ENCODE data around the gene MYO16.

MYO16 gene

DNA sequence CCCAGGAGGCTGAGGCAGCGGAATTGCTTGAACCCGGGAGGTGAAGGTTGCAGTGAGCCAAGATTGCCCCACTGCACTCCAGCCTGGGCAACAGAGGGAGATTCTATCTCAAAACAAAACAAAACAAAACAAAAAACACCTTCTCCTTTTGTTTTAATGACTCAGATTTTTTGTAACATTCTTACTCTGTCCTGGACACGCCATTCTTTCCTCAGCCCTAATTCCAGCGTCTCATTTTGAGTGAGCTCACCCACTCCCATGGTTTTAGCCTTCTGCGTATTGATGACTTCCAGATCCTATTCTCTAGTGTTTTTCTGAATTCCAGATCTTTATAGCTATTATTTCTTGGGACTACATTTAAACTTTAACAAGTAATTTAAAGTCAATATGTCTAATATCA is 326.3 kb downstream of the MYO16 start (continued):
- TF ChIP-seq ZNF510 (tag by site-specific recombination; IDR thresholded peaks at IDR 0.05; ENCODE audit: insufficient replicate concordance) (no peak), ZBTB10 (tag by site-specific recombination; IDR thresholded peaks at IDR 0.05) (no peak), ZNF670 (tag by site-specific recombination; IDR thresholded peaks at IDR 0.05; ENCODE audit: low read depth) (no peak)
- TF ChIP-seq, protein P1, sequence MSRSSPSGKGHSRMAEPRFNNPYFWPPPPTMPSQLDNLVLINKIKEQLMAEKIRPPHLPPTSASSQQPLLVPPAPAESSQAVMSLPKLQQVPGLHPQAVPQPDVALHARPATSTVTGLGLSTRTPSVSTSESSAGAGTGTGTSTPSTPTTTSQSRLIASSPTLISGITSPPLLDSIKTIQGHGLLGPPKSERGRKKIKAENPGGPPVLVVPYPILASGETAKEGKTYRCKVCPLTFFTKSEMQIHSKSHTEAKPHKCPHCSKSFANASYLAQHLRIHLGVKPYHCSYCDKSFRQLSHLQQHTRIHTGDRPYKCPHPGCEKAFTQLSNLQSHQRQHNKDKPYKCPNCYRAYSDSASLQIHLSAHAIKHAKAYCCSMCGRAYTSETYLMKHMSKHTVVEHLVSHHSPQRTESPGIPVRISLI (tag by site-specific recombination; IDR thresholded peaks at IDR 0.05), result no peak

DNA sequence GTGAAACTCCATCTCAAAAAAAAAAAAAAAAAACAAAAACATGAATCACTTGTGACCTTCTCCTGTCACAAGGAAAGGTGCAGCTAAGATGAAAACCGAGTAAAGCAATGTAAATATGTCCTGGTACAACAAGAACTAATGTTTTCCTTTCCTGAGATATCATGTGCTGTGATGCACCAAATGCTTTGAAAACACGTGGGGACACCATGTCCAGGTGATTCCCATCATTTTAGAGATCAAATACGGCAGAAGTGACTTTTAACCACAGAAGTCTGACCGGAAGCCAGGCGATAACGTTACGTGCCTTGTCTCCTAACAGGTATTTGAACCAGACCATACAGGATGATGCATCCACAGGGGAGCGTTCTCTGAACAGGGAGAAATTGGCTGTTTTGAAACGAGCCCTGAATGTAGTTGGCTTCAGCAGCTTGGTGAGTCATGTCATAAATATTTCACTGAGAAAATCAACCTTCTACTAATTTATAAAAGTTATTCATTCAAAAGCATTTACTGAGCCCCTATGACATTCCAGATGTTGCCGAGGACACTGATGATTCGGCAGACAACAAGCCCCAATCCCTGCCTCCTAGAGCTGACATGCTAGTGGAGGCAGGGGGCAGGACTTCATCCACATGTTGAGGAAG is 328.1 kb downstream of the MYO16 start:
- Histone ChIP-seq H3K27ac (ENCODE audit: extremely low read depth, low read depth, low read length) (no peak overlapping the region), H3K4me3 (ENCODE audit: low read depth, low read length) (no peak overlapping the region), H3K4me1 (ENCODE audit: control insufficient read depth, insufficient read depth, low read length) (no peaks in the 10 kb centered on the region), H3K36me3 (ENCODE audit: control insufficient read depth in 2 of 2, insufficient read depth in 1 of 2, low read length in 2 of 2) (no peaks in the 10 kb centered on the region), H3K9me3 (ENCODE audit: control insufficient read depth, insufficient read depth, low read depth, low read length) (no peaks in the 10 kb centered on the region)
- POLR2A ChIA-PET, result no interaction called here
- CTCF ChIA-PET, result interaction anchor here (0.6 to 0.8 kb wide), 4 partner anchors 11 to 929 kb away, joined by 3 to 5 read pairs (median 4); no protein-coding TSS in a partner anchor
- TF ChIP-seq, protein P2, sequence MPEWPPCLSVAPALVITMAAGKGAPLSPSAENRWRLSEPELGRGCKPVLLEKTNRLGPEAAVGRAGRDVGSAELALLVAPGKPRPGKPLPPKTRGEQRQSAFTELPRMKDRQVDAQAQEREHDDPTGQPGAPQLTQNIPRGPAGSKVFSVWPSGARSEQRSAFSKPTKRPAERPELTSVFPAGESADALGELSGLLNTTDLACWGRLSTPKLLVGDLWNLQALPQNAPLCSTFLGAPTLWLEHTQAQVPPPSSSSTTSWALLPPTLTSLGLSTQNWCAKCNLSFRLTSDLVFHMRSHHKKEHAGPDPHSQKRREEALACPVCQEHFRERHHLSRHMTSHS (tag by site-specific recombination; IDR thresholded peaks at IDR 0.05), result no peak
- TF ChIP-seq, protein P3, sequence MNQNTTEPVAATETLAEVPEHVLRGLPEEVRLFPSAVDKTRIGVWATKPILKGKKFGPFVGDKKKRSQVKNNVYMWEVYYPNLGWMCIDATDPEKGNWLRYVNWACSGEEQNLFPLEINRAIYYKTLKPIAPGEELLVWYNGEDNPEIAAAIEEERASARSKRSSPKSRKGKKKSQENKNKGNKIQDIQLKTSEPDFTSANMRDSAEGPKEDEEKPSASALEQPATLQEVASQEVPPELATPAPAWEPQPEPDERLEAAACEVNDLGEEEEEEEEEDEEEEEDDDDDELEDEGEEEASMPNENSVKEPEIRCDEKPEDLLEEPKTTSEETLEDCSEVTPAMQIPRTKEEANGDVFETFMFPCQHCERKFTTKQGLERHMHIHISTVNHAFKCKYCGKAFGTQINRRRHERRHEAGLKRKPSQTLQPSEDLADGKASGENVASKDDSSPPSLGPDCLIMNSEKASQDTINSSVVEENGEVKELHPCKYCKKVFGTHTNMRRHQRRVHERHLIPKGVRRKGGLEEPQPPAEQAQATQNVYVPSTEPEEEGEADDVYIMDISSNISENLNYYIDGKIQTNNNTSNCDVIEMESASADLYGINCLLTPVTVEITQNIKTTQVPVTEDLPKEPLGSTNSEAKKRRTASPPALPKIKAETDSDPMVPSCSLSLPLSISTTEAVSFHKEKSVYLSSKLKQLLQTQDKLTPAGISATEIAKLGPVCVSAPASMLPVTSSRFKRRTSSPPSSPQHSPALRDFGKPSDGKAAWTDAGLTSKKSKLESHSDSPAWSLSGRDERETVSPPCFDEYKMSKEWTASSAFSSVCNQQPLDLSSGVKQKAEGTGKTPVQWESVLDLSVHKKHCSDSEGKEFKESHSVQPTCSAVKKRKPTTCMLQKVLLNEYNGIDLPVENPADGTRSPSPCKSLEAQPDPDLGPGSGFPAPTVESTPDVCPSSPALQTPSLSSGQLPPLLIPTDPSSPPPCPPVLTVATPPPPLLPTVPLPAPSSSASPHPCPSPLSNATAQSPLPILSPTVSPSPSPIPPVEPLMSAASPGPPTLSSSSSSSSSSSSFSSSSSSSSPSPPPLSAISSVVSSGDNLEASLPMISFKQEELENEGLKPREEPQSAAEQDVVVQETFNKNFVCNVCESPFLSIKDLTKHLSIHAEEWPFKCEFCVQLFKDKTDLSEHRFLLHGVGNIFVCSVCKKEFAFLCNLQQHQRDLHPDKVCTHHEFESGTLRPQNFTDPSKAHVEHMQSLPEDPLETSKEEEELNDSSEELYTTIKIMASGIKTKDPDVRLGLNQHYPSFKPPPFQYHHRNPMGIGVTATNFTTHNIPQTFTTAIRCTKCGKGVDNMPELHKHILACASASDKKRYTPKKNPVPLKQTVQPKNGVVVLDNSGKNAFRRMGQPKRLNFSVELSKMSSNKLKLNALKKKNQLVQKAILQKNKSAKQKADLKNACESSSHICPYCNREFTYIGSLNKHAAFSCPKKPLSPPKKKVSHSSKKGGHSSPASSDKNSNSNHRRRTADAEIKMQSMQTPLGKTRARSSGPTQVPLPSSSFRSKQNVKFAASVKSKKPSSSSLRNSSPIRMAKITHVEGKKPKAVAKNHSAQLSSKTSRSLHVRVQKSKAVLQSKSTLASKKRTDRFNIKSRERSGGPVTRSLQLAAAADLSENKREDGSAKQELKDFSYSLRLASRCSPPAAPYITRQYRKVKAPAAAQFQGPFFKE (tag by site-specific recombination; IDR thresholded peaks at IDR 0.05; ENCODE audit: borderline replicate concordance), result no peak
- no peak for TF ChIP-seq ZNF768 (tag by site-specific recombination; IDR thresholded peaks at IDR 0.05)
- no peak for TF ChIP-seq REST (tag by site-specific recombination; IDR thresholded peaks at IDR 0.05)
- no peak for TF ChIP-seq ZNF518A (tag by site-specific recombination; conservative IDR thresholded peaks at IDR 0.05; ENCODE audit: low read depth)
- no peak for TF ChIP-seq ZNF155 (tag by site-specific recombination; IDR thresholded peaks at IDR 0.05)
- TF ChIP-seq, protein P4, sequence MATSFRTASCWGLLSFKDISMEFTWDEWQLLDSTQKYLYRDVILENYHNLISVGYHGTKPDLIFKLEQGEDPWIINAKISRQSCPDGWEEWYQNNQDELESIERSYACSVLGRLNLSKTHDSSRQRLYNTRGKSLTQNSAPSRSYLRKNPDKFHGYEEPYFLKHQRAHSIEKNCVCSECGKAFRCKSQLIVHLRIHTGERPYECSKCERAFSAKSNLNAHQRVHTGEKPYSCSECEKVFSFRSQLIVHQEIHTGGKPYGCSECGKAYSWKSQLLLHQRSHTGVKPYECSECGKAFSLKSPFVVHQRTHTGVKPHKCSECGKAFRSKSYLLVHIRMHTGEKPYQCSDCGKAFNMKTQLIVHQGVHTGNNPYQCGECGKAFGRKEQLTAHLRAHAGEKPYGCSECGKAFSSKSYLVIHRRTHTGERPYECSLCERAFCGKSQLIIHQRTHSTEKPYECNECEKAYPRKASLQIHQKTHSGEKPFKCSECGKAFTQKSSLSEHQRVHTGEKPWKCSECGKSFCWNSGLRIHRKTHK (tag by site-specific recombination; IDR thresholded peaks at IDR 0.05), result no peak

Measured in HEK293 (cell line).